Testis (tissue), 5 donors: ENCODE measurements around the gene PCDHGA1. TPM values are rescaled to one million over a fixed set of nuclear protein-coding genes. Genes with fewer than 3 reads are reported as not detected.
A peak's percentile ranks its signal among the peaks of the same experiment; 100 is the strongest.

Source experiments
- DNase-seq: peaks from one replicate; pipeline ENCODE4 v3.0.0-alpha.2; 2019
- H3K27ac ChIP-seq, 2 donors: fragments of 200-600 bp; sonication (generic); one replicate each; pipeline ENCODE4 v1.5.1; 2019
- H3K27me3 ChIP-seq: fragments of 200-600 bp; sonication (generic); one replicate; pipeline ENCODE4 v1.5.1; 2019
- H3K36me3 ChIP-seq: fragments of 200-600 bp; sonication (generic); one replicate; pipeline ENCODE4 v1.5.1; 2017; ENCODE audit warnings: low read depth; ENCODE audit errors: missing control alignments
- H3K4me1 ChIP-seq: fragments of 200-600 bp; sonication (generic); one replicate; pipeline ENCODE4 v1.5.1; 2019
- H3K4me3 ChIP-seq, 2 donors: fragments of 200-600 bp; sonication (generic); one replicate each; pipeline ENCODE4 v1.5.1; 2017 to 2019
- H3K9me3 ChIP-seq: fragments of 200-600 bp; sonication (generic); one replicate; pipeline ENCODE4 v1.5.1; 2017
- CTCF ChIP-seq, 3 experiments: fragments of 450-650 bp in 2 of 3; fragments of 200-600 bp in 1 of 3; sonication (generic) in 1 of 3; IDR thresholded peaks; one replicate each; pipeline ENCODE4 v1.5.1; 2016 to 2019; ENCODE audit warnings: antibody characterized with exemption in 3 of 3, mild to moderate bottlenecking in 2 of 3, moderate library complexity in 1 of 3
- POLR2A ChIP-seq: fragments of 450-650 bp; IDR thresholded peaks from one replicate; pipeline ENCODE4 v1.6.1; 2017; ENCODE audit warnings: antibody characterized with exemption, mild to moderate bottlenecking, moderate library complexity
- WGBS, 2 donors: methylation state at CpG; one replicate each; pipeline ENCODE4 v1.1.5; 2018; 5-methylcytosine and 5-hydroxymethylcytosine counted together
- intact Hi-C: fragments of 100-400 bp; cut with DNase I; formaldehyde crosslinking; loops from one replicate; pipeline ENCODE4 v1.15.1; 2023; ENCODE audit warnings: low total_unique reads
- long read RNA-seq, 2 donors: transcript quantifications; one replicate each; lab custom pipeline, GENCODE V29; 2026
- polyA plus RNA-seq: library from polyadenylated mRNA; stranded (reverse); fragments of 350-450 nt; fragmentation: Illumina TruSeq; extraction: RNeasy Lipid Tissue Mini Kit (QIAGEN cat#74804); gene quantifications from one replicate; pipeline ENCODE4 v1.2.3, GENCODE V29; 2014; ENCODE audit warnings: low read depth, low replicate concordance; ENCODE audit not compliant: insufficient read depth
- total RNA-seq, 2 donors: library from RNA; depleted of rRNA; stranded (reverse); fragments of >200 nt; gene quantifications; one replicate each; pipeline ENCODE4 v1.2.3, GENCODE V29; 2016

The PCDHGA1 gene
- total RNA-seq (10 to 100 TPM in 1 of 2 donors, 1 to 10 TPM in 1; 8.7 to 13.1 TPM), polyA plus RNA-seq (1.6 TPM)
- long read RNA-seq, donor 1, full-length matches to known transcripts, result 3 of 61 reads
- long read RNA-seq, donor 1, partial matches to known transcripts, result 48 of 61 reads
- long read RNA-seq, donor 1, other reads (novel, unspliced or antisense), result 10 of 61 reads
- long read RNA-seq, donor 2, result 0 reads

GRCh38 chr5:141330299-141331080 is at the start of gene PCDHGA1:
PCDHGA1 (plus strand) TSS chr5:141330514.
- no peaks in the 10 kb centered on the region for H3K36me3 ChIP-seq
- WGBS, 2 donors, result 15 to 26% methylated on average over 21 of the region's 21 CpGs
- DNase-seq, result peak; percentile 79
- no peak within 1 kb of the TSS for H3K4me3 ChIP-seq
- no peak within 1 kb of the TSS for H3K27ac ChIP-seq
- intact Hi-C loops, result no loop called here
- no peaks in the 10 kb centered on the region for H3K27me3 ChIP-seq
- TF ChIP-seq CTCF (IDR thresholded peaks at IDR 0.05) (peak in 2 of 3 experiments; percentile 8 to 23), POLR2A (no peak)
- no peaks in the 10 kb centered on the region for H3K9me3 ChIP-seq
- H3K4me1 ChIP-seq, result no peaks in the 10 kb centered on the region

GRCh38 chr5:141298376-141298775 is 31.9 kb upstream of the PCDHGA1 start:
- Histone ChIP-seq H3K4me3 (no peak overlapping the region), H3K27me3 (no peaks in the 10 kb centered on the region), H3K4me1 (peaks cover 15% of the 10 kb centered on the region), H3K27ac (peak overlapping the region; percentile 70 to 76), H3K9me3 (no peaks in the 10 kb centered on the region), H3K36me3 (no peaks in the 10 kb centered on the region)
- intact Hi-C loops, result no loop called here
- 73 to 81% methylated on average over 4 of the region's 4 CpGs for WGBS, 2 donors
- DNase-seq, result peak; percentile 87
- TF ChIP-seq CTCF (IDR thresholded peaks at IDR 0.05), result no peak
- TF ChIP-seq POLR2A, result no peak

- Histone ChIP-seq H3K9me3 (no peaks in the 10 kb centered on the region), H3K4me3 (peak within 1 kb of the TSS; percentile 40 to 53), H3K27me3 (no peaks in the 10 kb centered on the region), H3K4me1 (peaks cover 24% of the 10 kb centered on the region), H3K27ac (peak within 1 kb of the TSS; percentile 71 to 82), H3K36me3 (no peaks in the 10 kb centered on the region)
- 27 to 42% methylated on average over 19 to 36 of the region's 36 CpGs for WGBS, 2 donors
- TF ChIP-seq CTCF (IDR thresholded peaks at IDR 0.05), result no peak
- TF ChIP-seq POLR2A, result no peak
- intact Hi-C loops, result no loop called here
- DNase-seq, result no peak
Measured at GRCh38 chr5:141303756-141304155, 26.6 kb upstream of the PCDHGA1 start, which contains the start of gene SLC25A2. SLC25A2 (minus strand) TSS chr5:141304049; CDS start chr5:141303865, 184 bp downstream.

GRCh38 chr5:141306630-141307029 is 23.7 kb upstream of the PCDHGA1 start:
- WGBS, 2 donors, result 97% methylated on average over 1 of the region's 1 CpG
- Histone ChIP-seq H3K9me3 (no peaks in the 10 kb centered on the region), H3K4me1 (peaks cover 22% of the 10 kb centered on the region), H3K4me3 (no peak overlapping the region), H3K27ac (peak overlapping the region; percentile 71 to 82), H3K36me3 (no peaks in the 10 kb centered on the region), H3K27me3 (no peaks in the 10 kb centered on the region)
- TF ChIP-seq CTCF (IDR thresholded peaks at IDR 0.05) (no peak), POLR2A (no peak)
- intact Hi-C loops, result no loop called here
- DNase-seq, result no peak
